Fibroblast of peridontal ligament (primary cell): Measurements from ENCODE around the gene KIF6.
"Not testable (repeated sequence)": the region's sequence is repeated elsewhere in the genome, so short reads cannot be mapped to it uniquely, and the experiment has no call there.

Experiments used
- DNase-seq: peaks from one replicate; pipeline ENCODE4 v3.0.0-alpha.2; 2010; ENCODE audit errors: extremely low read depth

KIF6 gene

GRCh38 chr6:39294899-39295298 lies 430.3 kb downstream of the KIF6 start:
- no peak for DNase-seq

- DNase-seq: no peak
Observed at GRCh38 chr6:39294133-39294532, 431.1 kb downstream of the KIF6 start.

GRCh38 chr6:39292637-39293036 lies 432.6 kb downstream of the KIF6 start:
- DNase-seq: no peak

- DNase-seq: no peak
Observed at GRCh38 chr6:39289490-39289889, 435.7 kb downstream of the KIF6 start.

GRCh38 chr6:39287601-39288000 lies 437.6 kb downstream of the KIF6 start:
- no peak for DNase-seq

- DNase-seq: not testable (repeated sequence)
Observed at GRCh38 chr6:39286596-39286995, 438.6 kb downstream of the KIF6 start.

GRCh38 chr6:39282774-39283173 lies 442.4 kb downstream of the KIF6 start:
- no peak for DNase-seq

GRCh38 chr6:39281312-39281980 lies 443.8 kb downstream of the KIF6 start:
- no peak for DNase-seq

- DNase-seq: no peak
Observed at GRCh38 chr6:39280247-39280731, 444.9 kb downstream of the KIF6 start.
